Hepatocyte (in vitro differentiated cells): ENCODE measurements around the gene GARIN3. TPM values are rescaled to one million over a fixed set of nuclear protein-coding genes. Genes with fewer than 3 reads are reported as not detected.

ENCODE experiments used
- DNase-seq: peaks from one replicate; pipeline ENCODE4 v3.0.0-alpha.2; 2016; ENCODE audit warnings: low spot score
- H2AFZ ChIP-seq: fragments of 200-600 bp; sonication (generic); 2 replicates; pipeline ENCODE4 v1.6.0; 2016; ENCODE audit warnings: antibody characterized with exemption, mild to moderate bottlenecking
- H3K27ac ChIP-seq: fragments of 200-600 bp; sonication (generic); 2 replicates; pipeline ENCODE4 v1.5.1; 2016; ENCODE audit warnings: mild to moderate bottlenecking
- H3K27me3 ChIP-seq: fragments of 200-600 bp; sonication (generic); 2 replicates; pipeline ENCODE4 v1.6.1; 2016
- H3K36me3 ChIP-seq: fragments of 200-600 bp; sonication (generic); replicated peaks from 2 replicates; pipeline ENCODE4 v1.5.1; 2016; ENCODE audit warnings: low read depth; ENCODE audit not compliant: insufficient read depth
- H3K4me1 ChIP-seq: fragments of 200-600 bp; sonication (generic); 2 replicates; pipeline ENCODE4 v1.5.1; 2016; ENCODE audit warnings: mild to moderate bottlenecking, moderate library complexity; ENCODE audit not compliant: insufficient read depth
- H3K4me2 ChIP-seq: fragments of 200-600 bp; sonication (generic); 2 replicates; pipeline ENCODE4 v1.6.0; 2016
- H3K4me3 ChIP-seq: fragments of 200-600 bp; sonication (generic); 2 replicates; pipeline ENCODE4 v1.5.1; 2016; ENCODE audit warnings: mild to moderate bottlenecking
- H3K79me2 ChIP-seq: fragments of 200-600 bp; sonication (generic); 2 replicates; pipeline ENCODE4 v1.6.0; 2017; ENCODE audit warnings: mild to moderate bottlenecking
- H3K9me2 ChIP-seq: fragments of 200-600 bp; sonication (generic); replicated peaks from 2 replicates; pipeline ENCODE4 v1.6.0; 2017; ENCODE audit warnings: mild to moderate bottlenecking; ENCODE audit not compliant: insufficient read depth
- H3K9me3 ChIP-seq: fragments of 200-600 bp; sonication (generic); 2 replicates; pipeline ENCODE4 v1.5.1; 2016; ENCODE audit warnings: low read depth, mild to moderate bottlenecking
- H4K20me1 ChIP-seq: fragments of 200-600 bp; sonication (generic); 2 replicates; pipeline ENCODE4 v1.6.0; 2016; ENCODE audit warnings: mild to moderate bottlenecking; ENCODE audit not compliant: insufficient read depth, poor library complexity, severe bottlenecking
- EZH2 ChIP-seq: fragments of 200-600 bp; sonication (generic); IDR thresholded peaks from 2 replicates; pipeline ENCODE4 v1.6.1; 2016; ENCODE audit warnings: antibody characterized with exemption, mild to moderate bottlenecking, borderline replicate concordance
- EZH2phosphoT487 ChIP-seq: fragments of 200-600 bp; sonication (generic); IDR thresholded peaks from one replicate; pipeline ENCODE4 v1.6.1; 2018; ENCODE audit warnings: antibody characterized with exemption, mild to moderate bottlenecking, low read depth, moderate library complexity; ENCODE audit not compliant: unreplicated experiment, severe bottlenecking
- WGBS: methylation state at CpG from one replicate; pipeline ENCODE4 v1.1.6; 2016; ENCODE audit warnings: low lambda C conversion rate; ENCODE audit errors: missing lambda C conversion rate; 5-methylcytosine and 5-hydroxymethylcytosine counted together
- polyA plus RNA-seq: library from polyadenylated mRNA; unstranded; fragments of >200 nt; fragmentation: Nextera tagmentation; extraction: Ambion mirVana; gene quantifications from 2 replicates; pipeline ENCODE4 v1.2.1, GENCODE V29; 2016
- total RNA-seq: library from RNA; depleted of rRNA; stranded (reverse); fragments of >200 nt; gene quantifications from 2 replicates; pipeline ENCODE4 v1.2.3, GENCODE V29; 2014
- TF ChIP-seq, protein P1 (sequence below): fragments of 200-600 bp; sonication (generic); IDR thresholded peaks from 2 replicates; pipeline ENCODE4 v1.5.1; 2016; ENCODE audit warnings: antibody characterized with exemption, mild to moderate bottlenecking; ENCODE audit not compliant: poor library complexity

Gene GARIN3
- total and polyA plus RNA-seq, 2 experiments from 2014 or later, result not detected

DNA sequence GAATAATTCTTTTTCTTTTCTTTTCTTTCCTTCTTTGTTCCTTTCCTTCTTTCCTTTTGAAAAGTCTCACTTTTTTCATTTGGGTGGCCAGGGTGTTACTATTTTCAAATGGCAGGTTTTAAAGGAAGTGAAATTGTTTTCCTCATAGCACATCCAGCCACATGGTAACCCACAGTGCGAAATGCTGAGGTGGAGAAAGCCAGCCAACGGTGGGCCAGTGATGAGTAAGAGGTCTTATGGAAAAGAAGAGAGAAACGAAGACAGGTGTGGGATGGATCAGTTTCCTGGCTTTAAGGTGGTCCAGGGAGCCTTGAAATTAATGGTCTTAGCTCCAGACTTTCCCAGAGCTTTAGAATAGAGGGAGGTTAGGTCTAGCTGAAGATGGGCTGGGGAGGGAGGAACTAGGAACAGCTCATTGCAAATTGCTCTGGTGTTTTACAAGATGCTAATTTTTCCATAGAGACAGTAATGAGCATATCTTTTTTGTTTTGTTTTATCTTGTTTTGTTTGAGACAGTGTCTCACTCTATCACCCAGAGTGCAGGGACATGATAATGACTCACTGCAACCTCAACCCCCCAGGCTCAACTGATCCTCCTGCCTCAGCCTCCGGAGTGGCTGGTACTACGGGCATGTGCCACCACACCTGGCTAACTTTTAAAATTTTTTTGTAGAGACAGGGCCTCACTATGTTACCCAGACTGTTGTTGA, 32.4 kb upstream of the GARIN3 start:
- Histone ChIP-seq H3K27me3 (peaks cover 23% of the 10 kb centered on the region), H2AFZ (no peak overlapping the region), H4K20me1 (no peaks in the 10 kb centered on the region), H3K27ac (no peak overlapping the region), H3K9me3 (no peaks in the 10 kb centered on the region), H3K9me2 (no peaks in the 10 kb centered on the region), H3K4me1 (no peaks in the 10 kb centered on the region), H3K4me3 (no peak overlapping the region), H3K36me3 (no peaks in the 10 kb centered on the region), H3K79me2 (no peaks in the 10 kb centered on the region), H3K4me2 (no peak overlapping the region)
- WGBS, result 62% methylated on average over 5 of the region's 5 CpGs
- DNase-seq, result no peak
- TF ChIP-seq EZH2, result no peak
- TF ChIP-seq EZH2phosphoT487, result no peak
- TF ChIP-seq, protein P1, sequence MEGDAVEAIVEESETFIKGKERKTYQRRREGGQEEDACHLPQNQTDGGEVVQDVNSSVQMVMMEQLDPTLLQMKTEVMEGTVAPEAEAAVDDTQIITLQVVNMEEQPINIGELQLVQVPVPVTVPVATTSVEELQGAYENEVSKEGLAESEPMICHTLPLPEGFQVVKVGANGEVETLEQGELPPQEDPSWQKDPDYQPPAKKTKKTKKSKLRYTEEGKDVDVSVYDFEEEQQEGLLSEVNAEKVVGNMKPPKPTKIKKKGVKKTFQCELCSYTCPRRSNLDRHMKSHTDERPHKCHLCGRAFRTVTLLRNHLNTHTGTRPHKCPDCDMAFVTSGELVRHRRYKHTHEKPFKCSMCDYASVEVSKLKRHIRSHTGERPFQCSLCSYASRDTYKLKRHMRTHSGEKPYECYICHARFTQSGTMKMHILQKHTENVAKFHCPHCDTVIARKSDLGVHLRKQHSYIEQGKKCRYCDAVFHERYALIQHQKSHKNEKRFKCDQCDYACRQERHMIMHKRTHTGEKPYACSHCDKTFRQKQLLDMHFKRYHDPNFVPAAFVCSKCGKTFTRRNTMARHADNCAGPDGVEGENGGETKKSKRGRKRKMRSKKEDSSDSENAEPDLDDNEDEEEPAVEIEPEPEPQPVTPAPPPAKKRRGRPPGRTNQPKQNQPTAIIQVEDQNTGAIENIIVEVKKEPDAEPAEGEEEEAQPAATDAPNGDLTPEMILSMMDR, result no peak

DNA sequence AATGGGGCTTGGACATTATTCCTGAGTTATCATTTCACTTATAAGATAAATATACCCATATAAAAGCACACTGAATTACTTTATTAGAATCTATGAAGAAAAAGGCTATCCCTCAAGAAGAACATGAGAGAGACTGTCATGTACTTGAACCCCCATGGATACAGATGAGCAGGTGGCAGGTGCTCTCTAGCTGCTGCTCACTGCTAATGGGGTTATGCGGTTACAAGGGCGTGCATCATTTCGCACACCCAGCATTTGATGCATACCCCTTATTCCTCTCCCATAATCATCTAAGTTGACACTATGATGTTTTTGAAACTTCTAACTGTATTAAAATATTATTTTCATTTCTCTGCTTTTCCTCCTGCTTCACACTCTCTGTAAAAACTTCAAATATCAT, 31.0 kb upstream of the GARIN3 start:
- 96% methylated on average over 3 of the region's 3 CpGs for WGBS
- DNase-seq, result no peak
- Histone ChIP-seq H3K27me3 (peaks cover 23% of the 10 kb centered on the region), H3K4me2 (no peak overlapping the region), H2AFZ (no peak overlapping the region), H3K4me3 (no peak overlapping the region), H3K36me3 (no peaks in the 10 kb centered on the region), H3K27ac (no peak overlapping the region), H3K9me3 (no peaks in the 10 kb centered on the region), H3K9me2 (no peaks in the 10 kb centered on the region), H3K4me1 (no peaks in the 10 kb centered on the region), H3K79me2 (no peaks in the 10 kb centered on the region), H4K20me1 (no peaks in the 10 kb centered on the region)
- TF ChIP-seq, protein P1, result no peak
- TF ChIP-seq EZH2 (no peak), EZH2phosphoT487 (no peak)

DNA sequence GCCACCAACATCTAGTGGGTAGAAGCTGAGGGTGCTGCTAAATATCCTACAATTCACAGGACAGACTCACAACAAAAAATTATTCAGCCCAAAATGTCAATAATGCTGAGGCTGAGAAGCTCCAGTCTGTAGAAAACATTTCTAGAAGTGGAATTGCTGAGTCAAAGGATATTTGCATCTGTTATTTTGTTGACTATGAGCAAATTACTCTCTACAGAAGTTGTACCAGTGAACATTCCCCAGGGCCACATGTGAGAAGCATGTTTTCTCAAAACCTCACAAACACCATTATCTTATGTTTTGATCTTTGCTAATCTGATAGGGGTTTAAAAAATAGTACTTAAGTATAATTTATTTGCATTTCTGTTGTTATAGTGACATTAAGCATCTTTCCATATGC, 30.0 kb upstream of the GARIN3 start:
- Histone ChIP-seq H3K4me3 (no peak overlapping the region), H3K36me3 (no peaks in the 10 kb centered on the region), H3K4me1 (no peaks in the 10 kb centered on the region), H4K20me1 (no peaks in the 10 kb centered on the region), H3K9me3 (no peaks in the 10 kb centered on the region), H3K9me2 (no peaks in the 10 kb centered on the region), H3K79me2 (no peaks in the 10 kb centered on the region), H2AFZ (no peak overlapping the region), H3K4me2 (no peak overlapping the region), H3K27ac (no peak overlapping the region), H3K27me3 (peaks cover 23% of the 10 kb centered on the region)
- DNase-seq, result no peak
- TF ChIP-seq EZH2, result no peak

DNA sequence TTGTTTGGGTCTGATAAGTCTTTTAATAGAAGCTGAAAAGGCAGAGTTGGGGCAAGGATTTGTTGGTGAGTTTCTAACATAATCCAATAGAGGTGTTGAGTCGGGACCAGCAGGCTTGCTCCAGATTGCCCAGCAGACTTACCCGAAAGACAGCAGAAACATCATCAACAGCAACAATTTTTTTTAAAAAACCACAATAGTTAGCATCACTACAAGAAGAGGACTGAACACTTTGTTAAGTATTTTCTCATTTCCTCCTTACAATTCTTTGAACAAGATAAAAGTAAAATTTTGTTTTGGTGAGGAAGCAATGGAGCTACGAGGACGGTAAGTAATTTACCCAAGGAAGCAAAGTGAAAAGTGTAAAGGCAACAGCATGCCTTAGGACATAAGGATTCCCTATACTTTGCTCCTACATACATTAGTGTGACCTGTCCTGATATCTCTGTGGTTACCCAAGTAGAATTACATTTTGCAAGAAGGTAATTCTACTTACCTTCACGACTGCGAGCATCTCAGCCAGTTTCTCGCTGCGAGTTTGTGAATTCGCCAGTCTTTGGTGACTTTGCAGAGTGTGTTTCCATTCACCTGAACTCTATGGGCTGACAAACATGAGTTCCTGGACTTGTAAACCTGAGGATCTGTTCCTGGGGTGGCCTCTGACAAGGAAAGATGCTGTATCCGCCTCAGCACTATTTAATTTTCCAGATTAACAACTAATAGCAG, 27.8 kb upstream of the GARIN3 start:
- H3K79me2 ChIP-seq, result no peaks in the 10 kb centered on the region
- H2AFZ ChIP-seq, result no peak overlapping the region
- DNase-seq, result no peak
- WGBS, result 93% methylated on average over 10 of the region's 10 CpGs
- H3K9me3 ChIP-seq, result no peaks in the 10 kb centered on the region
- H3K4me3 ChIP-seq, result no peak overlapping the region
- H3K27ac ChIP-seq, result no peak overlapping the region
- no peaks in the 10 kb centered on the region for H3K36me3 ChIP-seq
- H3K9me2 ChIP-seq, result no peaks in the 10 kb centered on the region
- no peaks in the 10 kb centered on the region for H4K20me1 ChIP-seq
- TF ChIP-seq EZH2phosphoT487, result no peak
- peaks cover 23% of the 10 kb centered on the region for H3K27me3 ChIP-seq
- H3K4me2 ChIP-seq, result no peak overlapping the region
- no peaks in the 10 kb centered on the region for H3K4me1 ChIP-seq
